Memory B cell (primary cell): ENCODE data around the gene YY1.
"Not testable (repeated sequence)": the region's sequence is repeated elsewhere in the genome, so short reads cannot be mapped to it uniquely, and the experiment has no call there.

Source experiments
- ATAC-seq: fragments of 150-1000 bp; cut with Tn5 transposase; 2 replicates; pipeline ENCODE4 v1.10.0; 2021; ENCODE audit warnings: low read depth, mild to moderate bottlenecking, moderate library complexity
- DNase-seq, 2 donors: peaks; one replicate each; pipeline ENCODE4 v3.0.0; 2022; ENCODE audit warnings: low spot score in 2 of 2
- H3K27ac Mint-ChIP-seq: one replicate; pipeline ENCODE4 v1.8.0; 2022; ENCODE audit warnings: mild to moderate bottlenecking, moderate library complexity, mixed read lengths
- H3K27me3 Mint-ChIP-seq: one replicate; pipeline ENCODE4 v1.8.0; 2022; ENCODE audit warnings: mixed read lengths
- H3K36me3 Mint-ChIP-seq: one replicate; pipeline ENCODE4 v1.8.0; 2022; ENCODE audit warnings: mild to moderate bottlenecking, mixed read lengths
- H3K4me1 Mint-ChIP-seq: one replicate; pipeline ENCODE4 v1.8.0; 2022; ENCODE audit warnings: mixed read lengths
- H3K4me3 Mint-ChIP-seq: one replicate; pipeline ENCODE4 v1.8.0; 2022; ENCODE audit warnings: mild to moderate bottlenecking, moderate library complexity, mixed read lengths
- H3K9me3 Mint-ChIP-seq: one replicate; pipeline ENCODE4 v1.8.0; 2022; ENCODE audit warnings: mixed read lengths

YY1 gene

GRCh38 chr14:100279563-100279962 is 40.6 kb downstream of the YY1 start:
- Mint-ChIP-seq H3K36me3 (peaks cover 5% of the 10 kb centered on the region), H3K9me3 (no peaks in the 10 kb centered on the region), H3K4me1 (peaks cover 23% of the 10 kb centered on the region), H3K4me3 (no peak overlapping the region), H3K27ac (peak overlapping the region; percentile 76), H3K27me3 (no peaks in the 10 kb centered on the region)
- ATAC-seq (no peak), DNase-seq (no peak)

GRCh38 chr14:100281286-100282082 is 42.5 kb downstream of the YY1 start:
- ATAC-seq (no peak), DNase-seq (no peak)
- Mint-ChIP-seq H3K4me3 (no peak overlapping the region), H3K27ac (peak overlapping the region; percentile 53), H3K36me3 (peaks cover 4% of the 10 kb centered on the region), H3K4me1 (peaks cover 24% of the 10 kb centered on the region), H3K9me3 (no peaks in the 10 kb centered on the region), H3K27me3 (no peaks in the 10 kb centered on the region)

GRCh38 chr14:100282083-100282350 is 43.1 kb downstream of the YY1 start:
- no peaks in the 10 kb centered on the region for H3K27me3 Mint-ChIP-seq
- no peak overlapping the region for H3K4me3 Mint-ChIP-seq
- DNase-seq (no peak), ATAC-seq (no peak)
- H3K9me3 Mint-ChIP-seq = no peaks in the 10 kb centered on the region
- peaks cover 4% of the 10 kb centered on the region for H3K36me3 Mint-ChIP-seq
- peaks cover 24% of the 10 kb centered on the region for H3K4me1 Mint-ChIP-seq
- H3K27ac Mint-ChIP-seq = peak overlapping the region; percentile 53

- H3K27me3 Mint-ChIP-seq = no peaks in the 10 kb centered on the region
- peaks cover 21% of the 10 kb centered on the region for H3K4me1 Mint-ChIP-seq
- H3K9me3 Mint-ChIP-seq = no peaks in the 10 kb centered on the region
- H3K36me3 Mint-ChIP-seq = peaks cover 2% of the 10 kb centered on the region
- H3K27ac Mint-ChIP-seq = peak overlapping the region; percentile 8
- DNase-seq (no peak), ATAC-seq (no peak)
- H3K4me3 Mint-ChIP-seq = no peak overlapping the region
Observed at GRCh38 chr14:100282766-100283419, 43.9 kb downstream of the YY1 start.

GRCh38 chr14:100283436-100283835 is 44.5 kb downstream of the YY1 start:
- not testable (repeated sequence) for DNase-seq, H3K4me3 Mint-ChIP-seq, H3K27me3 Mint-ChIP-seq, H3K27ac Mint-ChIP-seq, H3K36me3 Mint-ChIP-seq, ATAC-seq, H3K9me3 Mint-ChIP-seq
- peaks cover 19% of the 10 kb centered on the region for H3K4me1 Mint-ChIP-seq

- DNase-seq = no peak
- ATAC-seq = no peak
- Mint-ChIP-seq H3K4me1 (peaks cover 14% of the 10 kb centered on the region), H3K36me3 (peaks cover 2% of the 10 kb centered on the region), H3K27ac (no peak overlapping the region), H3K9me3 (no peaks in the 10 kb centered on the region), H3K4me3 (peak overlapping the region; percentile 68), H3K27me3 (no peaks in the 10 kb centered on the region)
Observed at GRCh38 chr14:100283984-100284881, 45.3 kb downstream of the YY1 start.

- H3K4me1 Mint-ChIP-seq = peaks cover 11% of the 10 kb centered on the region
- no peaks in the 10 kb centered on the region for H3K27me3 Mint-ChIP-seq
- H3K9me3 Mint-ChIP-seq = no peaks in the 10 kb centered on the region
- peak overlapping the region; percentile 45 for H3K27ac Mint-ChIP-seq
- DNase-seq (peak; percentile 88 to 96), ATAC-seq (peak; percentile 85)
- H3K4me3 Mint-ChIP-seq = peak overlapping the region; percentile 68
- H3K36me3 Mint-ChIP-seq = no peaks in the 10 kb centered on the region
Observed at GRCh38 chr14:100285021-100285912, 46.3 kb downstream of the YY1 start.

GRCh38 chr14:100285913-100286400 is 47.0 kb downstream of the YY1 start:
- H3K36me3 Mint-ChIP-seq = no peaks in the 10 kb centered on the region
- H3K4me3 Mint-ChIP-seq = peak overlapping the region; percentile 86
- H3K4me1 Mint-ChIP-seq = peaks cover 11% of the 10 kb centered on the region
- DNase-seq (no peak), ATAC-seq (no peak)
- H3K9me3 Mint-ChIP-seq = no peaks in the 10 kb centered on the region
- peak overlapping the region; percentile 82 for H3K27ac Mint-ChIP-seq
- H3K27me3 Mint-ChIP-seq = no peaks in the 10 kb centered on the region

- Mint-ChIP-seq H3K27ac (peak overlapping the region; percentile 82), H3K4me1 (peaks cover 10% of the 10 kb centered on the region), H3K36me3 (no peaks in the 10 kb centered on the region), H3K9me3 (no peaks in the 10 kb centered on the region), H3K4me3 (no peak overlapping the region), H3K27me3 (no peaks in the 10 kb centered on the region)
- ATAC-seq (no peak), DNase-seq (no peak)
Observed at GRCh38 chr14:100286484-100287191, 47.7 kb downstream of the YY1 start.

- Mint-ChIP-seq H3K27me3 (no peaks in the 10 kb centered on the region), H3K27ac (no peak overlapping the region), H3K36me3 (no peaks in the 10 kb centered on the region), H3K9me3 (no peaks in the 10 kb centered on the region), H3K4me1 (peaks cover 8% of the 10 kb centered on the region), H3K4me3 (no peak overlapping the region)
- DNase-seq = no peak
- no peak for ATAC-seq
Observed at GRCh38 chr14:100287202-100287997, 48.5 kb downstream of the YY1 start.

- H3K27ac Mint-ChIP-seq, H3K36me3 Mint-ChIP-seq, H3K9me3 Mint-ChIP-seq, H3K4me3 Mint-ChIP-seq, ATAC-seq, H3K27me3 Mint-ChIP-seq, DNase-seq, H3K4me1 Mint-ChIP-seq: not testable (repeated sequence)
Observed at GRCh38 chr14:100287998-100288295, 49.0 kb downstream of the YY1 start.

- Mint-ChIP-seq H3K27ac (no peak overlapping the region), H3K4me1 (peaks cover 10% of the 10 kb centered on the region), H3K27me3 (no peaks in the 10 kb centered on the region), H3K36me3 (no peaks in the 10 kb centered on the region), H3K4me3 (no peak overlapping the region), H3K9me3 (no peaks in the 10 kb centered on the region)
- ATAC-seq = no peak
- no peak for DNase-seq
Observed at GRCh38 chr14:100288382-100289185, 49.6 kb downstream of the YY1 start.
